Vagina (tissue), 2 donors: ENCODE measurements around the gene C21orf91.

Experiments
- CTCF ChIP-seq, 3 experiments: fragments of 450-650 bp in 2 of 3; fragments of 200-600 bp in 1 of 3; sonication (generic) in 1 of 3; IDR thresholded peaks; one replicate each; pipeline ENCODE4 v1.5.1; 2017 to 2019; ENCODE audit warnings: antibody characterized with exemption in 3 of 3, mild to moderate bottlenecking in 2 of 3, moderate library complexity in 2 of 3
- POLR2A ChIP-seq, 2 donors: fragments of 450-650 bp; IDR thresholded peaks; one replicate each; pipeline ENCODE4 v1.6.1; 2017; ENCODE audit warnings: antibody characterized with exemption in 2 of 2, mild to moderate bottlenecking in 2 of 2, moderate library complexity in 2 of 2
- POLR2AphosphoS5 ChIP-seq, 2 donors: sonication (generic); formaldehyde crosslinking; IDR thresholded peaks; one replicate each; pipeline ENCODE4 v1.9.0; 2017; ENCODE audit warnings: antibody characterized with exemption in 2 of 2, mild to moderate bottlenecking in 2 of 2, low read depth in 1 of 2; ENCODE audit not compliant: insufficient read depth in 1 of 2

DNA sequence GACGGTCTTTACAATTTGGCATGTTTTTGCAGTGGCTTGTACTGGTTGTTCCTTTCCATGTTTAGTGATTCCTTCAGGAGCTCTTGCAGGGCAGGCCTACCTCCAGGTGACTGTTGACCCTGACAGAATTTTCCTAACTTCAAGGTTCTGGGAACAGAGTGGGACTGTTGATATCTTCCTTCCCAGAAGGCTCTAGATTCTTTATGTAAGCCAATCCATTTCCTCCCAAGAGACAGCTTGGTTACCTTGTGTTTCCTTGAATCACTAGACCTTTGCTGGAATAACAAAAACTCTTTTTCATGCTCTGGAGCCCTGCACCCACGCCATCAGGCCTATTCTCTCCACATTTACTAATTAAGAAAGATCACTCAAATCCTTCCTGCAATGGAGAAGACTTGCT, 67.0 kb downstream of the C21orf91 start:
- TF ChIP-seq CTCF (IDR thresholded peaks at IDR 0.05) = no peak
- TF ChIP-seq POLR2A (IDR thresholded peaks at IDR 0.05) = no peak
- TF ChIP-seq POLR2AphosphoS5 (IDR thresholded peaks at IDR 0.05; ENCODE audit: insufficient read depth in 1 of 2, low read depth in 1 of 2) = peak in 1 of 2 donors; percentile 61
